Astrocyte (in vitro differentiated cells and primary cell): ENCODE results near the gene TMOD4. TPM values are rescaled to one million over a fixed set of nuclear protein-coding genes. Genes with fewer than 3 reads are reported as not detected.

Source experiments
- DNase-seq: peaks from one replicate; pipeline ENCODE4 v3.0.0-alpha.2; 2010; ENCODE audit warnings: low read depth
- FAIRE-seq: peaks from 2 replicates; lab custom pipeline; 2011; peaks lifted over from hg19 to GRCh38; lab: Jason Lieb, UNC
- H2AFZ ChIP-seq: 2 replicates; pipeline ENCODE4 v1.6.0; 2012; ENCODE audit warnings: low read depth, low read length, inconsistent platforms
- H3K27ac ChIP-seq: 2 replicates; pipeline ENCODE4 v1.5.1; 2011; ENCODE audit warnings: low read depth, low read length, inconsistent platforms
- H3K27me3 ChIP-seq: 2 replicates; pipeline ENCODE4 v1.6.0; 2011; ENCODE audit warnings: low read length, inconsistent platforms; ENCODE audit not compliant: insufficient read depth
- H3K36me3 ChIP-seq: 2 replicates; pipeline ENCODE4 v1.5.1; 2011; ENCODE audit warnings: low read length, inconsistent platforms; ENCODE audit not compliant: insufficient read depth
- H3K4me1 ChIP-seq: 2 replicates; pipeline ENCODE4 v1.5.1; 2011; ENCODE audit warnings: low read length, inconsistent platforms; ENCODE audit not compliant: insufficient read depth
- H3K4me2 ChIP-seq: 2 replicates; pipeline ENCODE4 v1.6.0; 2012; ENCODE audit warnings: low read length, inconsistent platforms
- H3K4me3 ChIP-seq: 2 replicates; pipeline ENCODE4 v1.5.1; 2011; ENCODE audit warnings: low read depth, mild to moderate bottlenecking, low read length, inconsistent platforms; ENCODE audit not compliant: insufficient read depth
- H3K79me2 ChIP-seq: 2 replicates; pipeline ENCODE4 v1.6.0; 2012; ENCODE audit warnings: mild to moderate bottlenecking, low read length, inconsistent platforms; ENCODE audit not compliant: insufficient read depth
- H3K9ac ChIP-seq: 2 replicates; pipeline ENCODE4 v1.6.0; 2012; ENCODE audit warnings: mild to moderate bottlenecking, low read length, inconsistent platforms
- H3K9me3 ChIP-seq: 2 replicates; pipeline ENCODE4 v1.5.1; 2012; ENCODE audit warnings: low read depth, mild to moderate bottlenecking, low read length, inconsistent platforms; ENCODE audit not compliant: insufficient read depth
- H4K20me1 ChIP-seq: 2 replicates; pipeline ENCODE4 v1.6.0; 2012; ENCODE audit warnings: low read length, inconsistent platforms; ENCODE audit not compliant: insufficient read depth
- H3K27ac Mint-ChIP-seq: one replicate; pipeline ENCODE4 v1.8.0; 2021; ENCODE audit warnings: mild to moderate bottlenecking, mixed read lengths; ENCODE audit not compliant: unreplicated experiment
- H3K27me3 Mint-ChIP-seq: one replicate; pipeline ENCODE4 v1.8.0; 2021; ENCODE audit warnings: low read depth, mixed read lengths; ENCODE audit not compliant: unreplicated experiment
- H3K36me3 Mint-ChIP-seq: one replicate; pipeline ENCODE4 v1.8.0; 2021; ENCODE audit warnings: low read depth, mixed read lengths; ENCODE audit not compliant: unreplicated experiment
- H3K4me1 Mint-ChIP-seq: one replicate; pipeline ENCODE4 v1.8.0; 2021; ENCODE audit warnings: low read depth, mixed read lengths; ENCODE audit not compliant: unreplicated experiment
- H3K4me3 Mint-ChIP-seq: one replicate; pipeline ENCODE4 v1.8.0; 2021; ENCODE audit warnings: mild to moderate bottlenecking, moderate library complexity, mixed read lengths; ENCODE audit not compliant: unreplicated experiment
- H3K9me3 Mint-ChIP-seq: one replicate; pipeline ENCODE4 v1.8.0; 2021; ENCODE audit warnings: mild to moderate bottlenecking, mixed read lengths; ENCODE audit not compliant: unreplicated experiment
- EZH2 ChIP-seq: IDR thresholded peaks from 2 replicates; pipeline ENCODE4 v1.6.1; 2012; ENCODE audit warnings: mild to moderate bottlenecking, low read length, inconsistent platforms; ENCODE audit not compliant: insufficient read depth
- total RNA-seq: library from RNA; stranded (reverse); gene quantifications from 2 replicates; pipeline ENCODE4 v1.2.1, GENCODE V29; 2021
- TF ChIP-seq, protein P1 (sequence below): IDR thresholded peaks from 2 replicates; pipeline ENCODE4 v1.5.1; 2011; ENCODE audit warnings: low read depth, mild to moderate bottlenecking, inconsistent platforms, low read length, moderate library complexity; ENCODE audit not compliant: insufficient read depth

The TMOD4 gene
- total RNA-seq, 1 donor from 2014 or later: 1.4 TPM

DNA sequence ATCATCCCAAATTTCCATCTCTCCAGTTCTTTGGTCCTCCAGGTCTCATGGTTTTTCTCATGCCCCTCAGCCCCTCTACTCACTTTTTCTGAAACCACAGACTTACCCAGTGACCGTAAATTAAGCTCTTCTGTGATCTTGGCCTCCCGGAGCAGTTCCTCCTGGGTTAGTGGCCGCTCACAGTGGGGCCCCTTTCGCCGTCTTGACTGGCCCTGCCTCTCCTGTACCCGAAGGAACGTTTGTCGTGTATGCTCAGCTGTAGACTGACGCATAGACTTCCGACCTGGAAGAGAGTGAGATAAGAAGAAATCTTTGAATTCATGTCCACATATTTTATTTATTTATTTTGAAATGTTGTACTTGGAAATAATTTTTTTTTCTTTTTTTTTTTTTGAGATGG lies 8.4 kb upstream of the TMOD4 start:
- H3K4me1 Mint-ChIP-seq: peaks cover 7% of the 10 kb centered on the region

DNA sequence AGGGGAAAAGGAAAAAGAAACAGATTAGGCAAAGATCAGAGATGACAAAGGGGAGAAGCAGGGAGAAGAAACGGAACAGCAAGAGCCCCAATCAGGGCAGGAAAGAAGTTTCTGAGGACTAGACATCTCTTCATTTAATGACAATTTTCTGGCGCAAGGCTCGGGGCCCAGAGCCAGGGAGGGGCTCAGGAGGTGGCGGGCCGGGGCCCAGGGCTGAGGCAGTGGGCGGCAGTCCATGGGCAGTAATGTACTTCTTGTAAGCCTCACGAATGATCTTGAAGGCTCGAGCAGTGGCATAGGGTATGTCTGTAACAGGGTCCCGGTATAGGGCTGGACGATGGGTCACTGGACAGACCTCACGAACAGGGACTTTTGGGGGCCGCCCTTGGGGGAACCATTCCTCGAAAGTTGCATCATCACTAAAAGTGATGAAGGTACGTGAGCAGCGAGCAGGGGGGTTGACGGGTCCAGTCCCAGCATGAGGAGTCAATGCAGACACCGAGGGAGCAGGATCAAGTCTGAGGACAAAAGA lies 799 bp upstream of the TMOD4 start:
- no peak for DNase-seq
- TF ChIP-seq EZH2: no peak
- TF ChIP-seq, protein P1, sequence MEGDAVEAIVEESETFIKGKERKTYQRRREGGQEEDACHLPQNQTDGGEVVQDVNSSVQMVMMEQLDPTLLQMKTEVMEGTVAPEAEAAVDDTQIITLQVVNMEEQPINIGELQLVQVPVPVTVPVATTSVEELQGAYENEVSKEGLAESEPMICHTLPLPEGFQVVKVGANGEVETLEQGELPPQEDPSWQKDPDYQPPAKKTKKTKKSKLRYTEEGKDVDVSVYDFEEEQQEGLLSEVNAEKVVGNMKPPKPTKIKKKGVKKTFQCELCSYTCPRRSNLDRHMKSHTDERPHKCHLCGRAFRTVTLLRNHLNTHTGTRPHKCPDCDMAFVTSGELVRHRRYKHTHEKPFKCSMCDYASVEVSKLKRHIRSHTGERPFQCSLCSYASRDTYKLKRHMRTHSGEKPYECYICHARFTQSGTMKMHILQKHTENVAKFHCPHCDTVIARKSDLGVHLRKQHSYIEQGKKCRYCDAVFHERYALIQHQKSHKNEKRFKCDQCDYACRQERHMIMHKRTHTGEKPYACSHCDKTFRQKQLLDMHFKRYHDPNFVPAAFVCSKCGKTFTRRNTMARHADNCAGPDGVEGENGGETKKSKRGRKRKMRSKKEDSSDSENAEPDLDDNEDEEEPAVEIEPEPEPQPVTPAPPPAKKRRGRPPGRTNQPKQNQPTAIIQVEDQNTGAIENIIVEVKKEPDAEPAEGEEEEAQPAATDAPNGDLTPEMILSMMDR: no peak
- Histone ChIP-seq H3K4me3 (no peak overlapping the region), H3K9me3 (no peaks in the 10 kb centered on the region), H3K27ac (no peak overlapping the region), H3K4me1 (no peaks in the 10 kb centered on the region), H3K9ac (no peak overlapping the region), H4K20me1 (no peaks in the 10 kb centered on the region), H3K79me2 (no peaks in the 10 kb centered on the region), H3K27me3 (no peaks in the 10 kb centered on the region), H2AFZ (no peak overlapping the region), H3K4me2 (no peak overlapping the region), H3K36me3 (peaks cover 19% of the 10 kb centered on the region)
- no peak overlapping the region for H3K4me3 Mint-ChIP-seq
- no peaks in the 10 kb centered on the region for H3K4me1 Mint-ChIP-seq
- H3K9me3 Mint-ChIP-seq: no peaks in the 10 kb centered on the region
- no peak overlapping the region for H3K27ac Mint-ChIP-seq
- no peaks in the 10 kb centered on the region for H3K27me3 Mint-ChIP-seq
- no peak for FAIRE-seq
- peaks cover 29% of the 10 kb centered on the region for H3K36me3 Mint-ChIP-seq

More for the DNA sequence above, 8.4 kb upstream of the TMOD4 start:
- H3K27ac Mint-ChIP-seq: no peak overlapping the region
- Histone ChIP-seq H3K27me3 (no peaks in the 10 kb centered on the region), H4K20me1 (peaks cover 12% of the 10 kb centered on the region), H3K4me2 (no peak overlapping the region), H3K4me1 (peaks cover 10% of the 10 kb centered on the region), H3K4me3 (no peak overlapping the region), H3K9ac (no peak overlapping the region), H3K36me3 (peaks cover 38% of the 10 kb centered on the region), H2AFZ (no peak overlapping the region), H3K9me3 (no peaks in the 10 kb centered on the region), H3K79me2 (peaks cover 29% of the 10 kb centered on the region), H3K27ac (no peak overlapping the region)
- no peak for TF ChIP-seq EZH2
- TF ChIP-seq, protein P1: no peak
- DNase-seq: no peak
- no peaks in the 10 kb centered on the region for H3K9me3 Mint-ChIP-seq
- peaks cover 22% of the 10 kb centered on the region for H3K36me3 Mint-ChIP-seq
- H3K4me3 Mint-ChIP-seq: no peak overlapping the region
- no peak for FAIRE-seq
- H3K27me3 Mint-ChIP-seq: no peaks in the 10 kb centered on the region

DNA sequence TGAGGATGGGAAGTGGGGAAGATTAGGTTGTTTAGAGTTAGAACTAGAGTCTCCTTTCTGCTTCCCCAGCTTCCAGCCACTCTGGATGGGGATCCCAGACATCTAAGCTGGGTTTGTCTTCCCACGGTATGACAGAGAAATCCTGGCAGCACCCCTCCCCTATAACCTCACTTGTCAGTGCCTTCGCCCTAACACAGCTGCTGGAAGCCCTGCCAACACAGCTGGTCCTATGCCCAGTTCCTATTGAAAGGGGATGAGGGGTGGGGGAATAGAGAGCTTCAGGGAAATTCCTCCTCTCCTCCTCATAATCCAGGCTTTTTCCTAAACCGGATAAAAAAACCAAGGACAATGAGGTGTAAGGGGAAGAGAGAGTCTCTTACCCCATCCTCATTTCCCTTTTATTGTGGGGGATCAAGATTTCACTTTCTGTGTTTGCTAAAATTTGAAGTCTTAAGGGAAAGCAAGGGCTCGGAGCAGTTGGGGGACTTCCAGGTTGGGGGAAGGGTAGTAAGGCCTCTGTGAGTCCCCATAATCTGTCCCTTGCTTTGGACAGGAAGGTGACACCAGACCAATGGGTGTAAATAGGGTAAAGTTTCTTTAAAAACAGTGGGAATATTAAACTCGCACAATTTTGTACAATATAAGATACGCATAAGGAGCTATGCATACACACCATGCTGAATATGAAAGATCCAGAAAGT lies 590 bp downstream of the TMOD4 start:
- H3K36me3 ChIP-seq: peaks cover 14% of the 10 kb centered on the region
- no peak overlapping the region for H3K4me3 Mint-ChIP-seq
- no peaks in the 10 kb centered on the region for H4K20me1 ChIP-seq
- H3K36me3 Mint-ChIP-seq: peaks cover 27% of the 10 kb centered on the region
- DNase-seq: no peak
- H3K4me2 ChIP-seq: no peak overlapping the region
- H3K4me1 Mint-ChIP-seq: no peaks in the 10 kb centered on the region
- no peak overlapping the region for H3K27ac ChIP-seq
- no peaks in the 10 kb centered on the region for H3K4me1 ChIP-seq
- H3K9ac ChIP-seq: no peak overlapping the region
- H2AFZ ChIP-seq: no peak overlapping the region
- FAIRE-seq: no peak
- H3K79me2 ChIP-seq: no peaks in the 10 kb centered on the region
- H3K27me3 ChIP-seq: no peaks in the 10 kb centered on the region
- TF ChIP-seq, protein P1: no peak
- no peak for TF ChIP-seq EZH2
- H3K4me3 ChIP-seq: no peak overlapping the region
- no peaks in the 10 kb centered on the region for H3K9me3 Mint-ChIP-seq
- no peak overlapping the region for H3K27ac Mint-ChIP-seq
- H3K9me3 ChIP-seq: no peaks in the 10 kb centered on the region
- no peaks in the 10 kb centered on the region for H3K27me3 Mint-ChIP-seq
